H1 (cell line): Measurements from ENCODE around the gene CLEC18B.
"Not testable (repeated sequence)": the region's sequence is repeated elsewhere in the genome, so short reads cannot be mapped to it uniquely, and the experiment has no call there.

ENCODE experiments used
- CHD2 ChIP-seq: IDR thresholded peaks from 2 replicates; pipeline ENCODE4 v1.6.1; 2012; ENCODE audit warnings: low read length, improper control_type of control experiment
- EP300 ChIP-seq, 2 experiments: IDR thresholded peaks; 1 replicate in 1 of 2; 2 replicates in 1 of 2; pipeline ENCODE4 v1.6.1; 2011 to 2012; ENCODE audit warnings: low read depth in 2 of 2, low read length in 2 of 2, mild to moderate bottlenecking in 2 of 2, borderline replicate concordance in 1 of 2, inconsistent platforms in 1 of 2, moderate library complexity in 1 of 2
- EZH2 ChIP-seq: fragments of 200-600 bp; sonication (generic); IDR thresholded peaks from 2 replicates; pipeline ENCODE4 v1.7.1; 2012; ENCODE audit warnings: low read depth, mild to moderate bottlenecking, moderate library complexity, low read length, inconsistent platforms; ENCODE audit not compliant: severe bottlenecking
- GABPA ChIP-seq: IDR thresholded peaks from 2 replicates; pipeline ENCODE4 v1.6.1; 2011; ENCODE audit warnings: mild to moderate bottlenecking, low read length, moderate library complexity, borderline replicate concordance; ENCODE audit not compliant: insufficient read depth
- HDAC2 ChIP-seq, 2 experiments: fragments of 300-600 bp in 1 of 2; sonication (generic) in 1 of 2; IDR thresholded peaks; 2 replicates each; pipeline ENCODE4 v1.6.1; 2011 to 2012; ENCODE audit warnings: low read depth in 2 of 2, low read length in 2 of 2, mild to moderate bottlenecking in 2 of 2, moderate library complexity in 2 of 2, borderline replicate concordance in 1 of 2, inconsistent platforms in 1 of 2
- NRF1 ChIP-seq: IDR thresholded peaks from 2 replicates; pipeline ENCODE4 v1.6.1; 2011; ENCODE audit warnings: mild to moderate bottlenecking, low read depth, low read length, improper control_type of control experiment
- POLR2A ChIP-seq, 2 experiments: IDR thresholded peaks; 1 replicate in 1 of 2; 2 replicates in 1 of 2; pipeline ENCODE4 v1.6.1; 2011; ENCODE audit warnings: low read depth in 2 of 2, low read length in 2 of 2, mild to moderate bottlenecking in 2 of 2; ENCODE audit errors: control extremely low read depth in 1 of 2
- RAD21 ChIP-seq, 2 experiments: IDR thresholded peaks in 1 of 2; conservative IDR thresholded peaks in 1 of 2; 2 replicates each; pipeline ENCODE4 v1.6.1; 2011; ENCODE audit warnings: low read depth in 2 of 2, low read length in 2 of 2, improper control_type of control experiment in 1 of 2, inconsistent platforms in 1 of 2, mild to moderate bottlenecking in 1 of 2, moderate library complexity in 1 of 2
- RXRA ChIP-seq: IDR thresholded peaks from 2 replicates; pipeline ENCODE4 v1.6.1; 2011; ENCODE audit warnings: low read depth, mild to moderate bottlenecking, low read length, moderate library complexity; ENCODE audit not compliant: insufficient read depth
- SP4 ChIP-seq: IDR thresholded peaks from 2 replicates; pipeline ENCODE4 v1.6.1; 2012; ENCODE audit warnings: low read length, inconsistent platforms
- SUZ12 ChIP-seq: fragments of 200-600 bp; sonication (generic); IDR thresholded peaks from 2 replicates; pipeline ENCODE4 v1.6.1; 2012; ENCODE audit warnings: mild to moderate bottlenecking, inconsistent platforms, low read length, moderate library complexity, mixed read lengths
- TF ChIP-seq, protein P1 (sequence below), 3 experiments: IDR thresholded peaks; 1 replicate in 2 of 3; 2 replicates in 1 of 3; pipeline versions ENCODE4 v1.5.1 to v1.6.1; 2011; ENCODE audit warnings: low read length in 3 of 3, mild to moderate bottlenecking in 3 of 3, inconsistent platforms in 2 of 3, low read depth in 1 of 3, moderate library complexity in 1 of 3; ENCODE audit not compliant: insufficient read depth in 1 of 3; ENCODE audit errors: control extremely low read depth in 1 of 3
- TF ChIP-seq, protein P2 (sequence below): IDR thresholded peaks from 2 replicates; pipeline ENCODE4 v1.6.1; 2012; ENCODE audit warnings: inconsistent platforms
- TF ChIP-seq, protein P3 (sequence below): IDR thresholded peaks from 2 replicates; pipeline ENCODE4 v1.6.1; 2011; ENCODE audit warnings: low read length, improper control_type of control experiment

DNA sequence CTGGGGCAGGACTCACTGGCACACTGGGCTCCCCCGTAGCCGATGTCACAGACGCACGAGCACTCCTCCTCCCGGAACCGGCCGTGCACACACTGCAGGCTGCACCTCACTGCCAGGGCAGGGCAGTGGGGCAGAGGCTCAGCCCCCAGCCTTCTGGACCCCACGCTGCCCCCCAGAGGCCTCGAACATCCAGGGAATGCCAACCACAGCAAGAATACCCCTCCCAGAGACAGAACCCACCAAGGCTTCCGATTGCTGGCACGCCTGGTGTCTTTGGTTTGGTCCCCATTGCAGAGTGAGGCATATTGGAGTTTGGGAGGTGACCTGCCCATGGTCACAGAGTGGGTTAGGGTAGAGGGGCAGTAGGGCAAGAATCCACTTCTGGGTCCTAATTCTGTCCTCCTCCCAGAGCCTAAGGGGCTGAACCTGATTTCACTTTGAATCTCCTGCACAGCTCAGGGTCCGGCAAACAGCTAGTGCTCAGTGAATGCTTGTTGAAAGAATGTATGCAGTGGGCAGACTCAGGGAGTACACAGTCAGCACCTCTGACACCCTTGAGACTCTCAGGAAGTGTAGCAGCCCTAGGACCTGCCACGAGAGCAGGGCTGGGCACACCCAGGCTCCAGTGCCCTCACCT, 9.0 kb downstream of the CLEC18B start:
- TF ChIP-seq, protein P1, sequence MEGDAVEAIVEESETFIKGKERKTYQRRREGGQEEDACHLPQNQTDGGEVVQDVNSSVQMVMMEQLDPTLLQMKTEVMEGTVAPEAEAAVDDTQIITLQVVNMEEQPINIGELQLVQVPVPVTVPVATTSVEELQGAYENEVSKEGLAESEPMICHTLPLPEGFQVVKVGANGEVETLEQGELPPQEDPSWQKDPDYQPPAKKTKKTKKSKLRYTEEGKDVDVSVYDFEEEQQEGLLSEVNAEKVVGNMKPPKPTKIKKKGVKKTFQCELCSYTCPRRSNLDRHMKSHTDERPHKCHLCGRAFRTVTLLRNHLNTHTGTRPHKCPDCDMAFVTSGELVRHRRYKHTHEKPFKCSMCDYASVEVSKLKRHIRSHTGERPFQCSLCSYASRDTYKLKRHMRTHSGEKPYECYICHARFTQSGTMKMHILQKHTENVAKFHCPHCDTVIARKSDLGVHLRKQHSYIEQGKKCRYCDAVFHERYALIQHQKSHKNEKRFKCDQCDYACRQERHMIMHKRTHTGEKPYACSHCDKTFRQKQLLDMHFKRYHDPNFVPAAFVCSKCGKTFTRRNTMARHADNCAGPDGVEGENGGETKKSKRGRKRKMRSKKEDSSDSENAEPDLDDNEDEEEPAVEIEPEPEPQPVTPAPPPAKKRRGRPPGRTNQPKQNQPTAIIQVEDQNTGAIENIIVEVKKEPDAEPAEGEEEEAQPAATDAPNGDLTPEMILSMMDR (IDR thresholded peaks at IDR 0.05; ENCODE audit: control extremely low read depth in 1 of 3, insufficient read depth in 1 of 3, low read depth in 1 of 3, low read length in 3 of 3): not testable (repeated sequence)
- not testable (repeated sequence) for TF ChIP-seq GABPA; SUZ12; CHD2; EZH2; RAD21 (IDR thresholded peaks at IDR 0.05 in 1 of 2, conservative IDR thresholded peaks at IDR 0.05 in 1 of 2; ENCODE audit: low read depth in 2 of 2, low read length in 2 of 2); EP300 (IDR thresholded peaks at IDR 0.05; ENCODE audit: borderline replicate concordance in 1 of 2, low read depth in 2 of 2, low read length in 2 of 2); NRF1; RXRA; POLR2A (IDR thresholded peaks at IDR 0.05; ENCODE audit: control extremely low read depth in 1 of 2, low read depth in 2 of 2, low read length in 2 of 2); HDAC2 (IDR thresholded peaks at IDR 0.05; ENCODE audit: borderline replicate concordance in 1 of 2, low read depth in 2 of 2, low read length in 2 of 2); SP4
- TF ChIP-seq, protein P2, sequence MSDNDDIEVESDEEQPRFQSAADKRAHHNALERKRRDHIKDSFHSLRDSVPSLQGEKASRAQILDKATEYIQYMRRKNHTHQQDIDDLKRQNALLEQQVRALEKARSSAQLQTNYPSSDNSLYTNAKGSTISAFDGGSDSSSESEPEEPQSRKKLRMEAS: not testable (repeated sequence)
- TF ChIP-seq, protein P3, sequence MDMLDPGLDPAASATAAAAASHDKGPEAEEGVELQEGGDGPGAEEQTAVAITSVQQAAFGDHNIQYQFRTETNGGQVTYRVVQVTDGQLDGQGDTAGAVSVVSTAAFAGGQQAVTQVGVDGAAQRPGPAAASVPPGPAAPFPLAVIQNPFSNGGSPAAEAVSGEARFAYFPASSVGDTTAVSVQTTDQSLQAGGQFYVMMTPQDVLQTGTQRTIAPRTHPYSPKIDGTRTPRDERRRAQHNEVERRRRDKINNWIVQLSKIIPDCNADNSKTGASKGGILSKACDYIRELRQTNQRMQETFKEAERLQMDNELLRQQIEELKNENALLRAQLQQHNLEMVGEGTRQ: not testable (repeated sequence)
